ENCODE data around the gene ALDH2. TPM values are rescaled to one million over a fixed set of nuclear protein-coding genes. Genes with fewer than 3 reads are reported as not detected.
A peak's percentile ranks its signal among the peaks of the same experiment; 100 is the strongest.
"Not testable (repeated sequence)": the region's sequence is repeated elsewhere in the genome, so short reads cannot be mapped to it uniquely, and the experiment has no call there.

ALDH2 gene
- polyA plus RNA-seq, 4 donors, result 125 to 237 (median 185) TPM

- H3K9me3 ChIP-seq (ENCODE audit: control insufficient read depth in 2 of 2, insufficient read depth in 1 of 2, low read depth in 1 of 2, low read length in 1 of 2), result peaks cover 0 to 10% of the 10 kb centered on the region in 2 donors
- not testable (repeated sequence) for H3K27me3 ChIP-seq (ENCODE audit: control insufficient read depth in 3 of 3, insufficient read depth in 3 of 3, low read length in 3 of 3); DNase-seq; H3K27ac ChIP-seq (ENCODE audit: low read depth in 1 of 3, low read length in 2 of 3); H3K4me3 ChIP-seq (ENCODE audit: low read depth in 1 of 3, low read length in 3 of 3); FAIRE-seq; H3K36me3 ChIP-seq (ENCODE audit: control insufficient read depth in 3 of 3, insufficient read depth in 2 of 3, low read depth in 1 of 3, low read length in 3 of 3)
- peaks cover 0 to 21% (median 0%) of the 10 kb centered on the region in 3 donors for H3K4me1 ChIP-seq (ENCODE audit: control insufficient read depth in 3 of 3, insufficient read depth in 2 of 3, low read depth in 1 of 3, low read length in 2 of 3)
- 85 to 96% (median 86%) methylated on average over 3 of the region's 3 CpGs for WGBS, 3 donors
Measured at GRCh38 chr12:111816898-111817297, 50.2 kb downstream of the ALDH2 start.

DNA sequence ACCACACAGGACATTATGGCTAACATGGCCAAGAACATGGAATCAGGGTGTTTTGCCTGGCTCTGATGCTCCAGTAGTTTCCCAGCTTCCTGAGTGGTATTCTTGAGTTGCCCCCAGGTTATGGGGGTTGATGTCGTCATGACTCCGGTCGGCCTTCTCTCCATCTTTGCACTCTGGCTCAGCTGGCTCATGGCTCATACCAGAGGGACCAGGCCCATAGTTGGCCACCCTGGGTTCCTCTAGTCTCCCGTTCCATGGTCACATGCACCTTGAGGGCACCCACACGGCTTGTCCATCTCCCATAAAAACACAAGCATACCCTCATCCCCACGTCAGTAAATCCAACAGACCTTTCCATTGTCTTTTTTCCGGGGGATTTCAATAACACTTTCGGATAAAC lies 51.6 kb downstream of the ALDH2 start:
- no peaks in the 10 kb centered on the region for H3K36me3 ChIP-seq (ENCODE audit: control insufficient read depth in 3 of 3, insufficient read depth in 2 of 3, low read depth in 1 of 3, low read length in 3 of 3)
- H3K9me3 ChIP-seq (ENCODE audit: control insufficient read depth in 2 of 2, insufficient read depth in 1 of 2, low read depth in 1 of 2, low read length in 1 of 2), result peaks cover 0 to 10% of the 10 kb centered on the region in 2 donors
- DNase-seq (no peak), FAIRE-seq (no peak)
- no peak overlapping the region for H3K4me3 ChIP-seq (ENCODE audit: low read depth in 1 of 3, low read length in 3 of 3)
- H3K4me1 ChIP-seq (ENCODE audit: control insufficient read depth in 3 of 3, insufficient read depth in 2 of 3, low read depth in 1 of 3, low read length in 2 of 3), result peaks cover 0 to 16% (median 0%) of the 10 kb centered on the region in 3 donors
- no peaks in the 10 kb centered on the region for H3K27me3 ChIP-seq (ENCODE audit: control insufficient read depth in 3 of 3, insufficient read depth in 3 of 3, low read length in 3 of 3)
- 88 to 92% (median 89%) methylated on average over 8 of the region's 8 CpGs for WGBS, 3 donors
- H3K27ac ChIP-seq (ENCODE audit: low read depth in 1 of 3, low read length in 2 of 3), result no peak overlapping the region

- Histone ChIP-seq H3K4me1 (ENCODE audit: control insufficient read depth in 3 of 3, insufficient read depth in 2 of 3, low read depth in 1 of 3, low read length in 2 of 3) (peaks cover 0 to 16% (median 0%) of the 10 kb centered on the region in 3 donors), H3K27ac (ENCODE audit: low read depth in 1 of 3, low read length in 2 of 3) (peak overlapping the region in 2 of 3 donors; percentile 27 to 62), H3K4me3 (ENCODE audit: low read depth in 1 of 3, low read length in 3 of 3) (no peak overlapping the region), H3K36me3 (ENCODE audit: control insufficient read depth in 3 of 3, insufficient read depth in 2 of 3, low read depth in 1 of 3, low read length in 3 of 3) (no peaks in the 10 kb centered on the region), H3K9me3 (ENCODE audit: control insufficient read depth in 2 of 2, insufficient read depth in 1 of 2, low read depth in 1 of 2, low read length in 1 of 2) (peaks cover 0 to 10% of the 10 kb centered on the region in 2 donors), H3K27me3 (ENCODE audit: control insufficient read depth in 3 of 3, insufficient read depth in 3 of 3, low read length in 3 of 3) (no peaks in the 10 kb centered on the region)
- peak; percentile 73 to 84 for DNase-seq
- no peak for FAIRE-seq
- WGBS, 3 donors, result 14 to 53% (median 37%) methylated on average over 6 of the region's 6 CpGs
Measured at GRCh38 chr12:111819191-111820158, 52.7 kb downstream of the ALDH2 start.

DNA sequence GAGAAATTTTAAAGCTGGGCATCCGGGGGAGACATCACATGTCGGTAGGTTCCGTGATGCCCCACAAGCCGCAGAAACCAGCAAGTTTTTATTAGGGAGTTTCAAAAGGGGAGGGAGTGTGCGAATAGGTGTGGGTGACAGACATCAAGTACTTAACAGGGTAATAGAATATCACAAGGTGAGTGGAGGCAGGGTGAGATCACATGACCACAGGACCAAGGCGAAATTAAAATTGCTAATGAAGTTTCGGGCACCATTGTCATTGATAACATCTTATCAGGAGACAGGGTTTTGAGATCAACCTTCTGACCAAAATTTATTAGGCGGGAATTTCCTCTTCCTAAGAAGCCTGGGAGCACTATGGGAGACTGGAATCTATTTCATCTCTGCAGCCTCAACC lies 54.1 kb downstream of the ALDH2 start:
- not testable (repeated sequence) for H3K27me3 ChIP-seq (ENCODE audit: control insufficient read depth in 3 of 3, insufficient read depth in 3 of 3, low read length in 3 of 3); FAIRE-seq; H3K36me3 ChIP-seq (ENCODE audit: control insufficient read depth in 3 of 3, insufficient read depth in 2 of 3, low read depth in 1 of 3, low read length in 3 of 3); H3K4me3 ChIP-seq (ENCODE audit: low read depth in 1 of 3, low read length in 3 of 3); DNase-seq; H3K27ac ChIP-seq (ENCODE audit: low read depth in 1 of 3, low read length in 2 of 3)
- H3K4me1 ChIP-seq (ENCODE audit: control insufficient read depth in 3 of 3, insufficient read depth in 2 of 3, low read depth in 1 of 3, low read length in 2 of 3), result peaks cover 0 to 16% (median 0%) of the 10 kb centered on the region in 3 donors
- WGBS, 3 donors, result 92 to 94% (median 92%) methylated on average over 8 of the region's 8 CpGs
- peaks cover 0 to 10% of the 10 kb centered on the region in 2 donors for H3K9me3 ChIP-seq (ENCODE audit: control insufficient read depth in 2 of 2, insufficient read depth in 1 of 2, low read depth in 1 of 2, low read length in 1 of 2)

- DNase-seq (no peak), FAIRE-seq (no peak)
- H3K4me3 ChIP-seq (ENCODE audit: low read depth in 1 of 3, low read length in 3 of 3), result no peak overlapping the region
- H3K27me3 ChIP-seq (ENCODE audit: control insufficient read depth in 3 of 3, insufficient read depth in 3 of 3, low read length in 3 of 3), result no peaks in the 10 kb centered on the region
- 27 to 47% (median 40%) methylated on average over 2 of the region's 2 CpGs for WGBS, 3 donors
- no peak overlapping the region for H3K27ac ChIP-seq (ENCODE audit: low read depth in 1 of 3, low read length in 2 of 3)
- H3K9me3 ChIP-seq (ENCODE audit: control insufficient read depth in 2 of 2, insufficient read depth in 1 of 2, low read depth in 1 of 2, low read length in 1 of 2), result peaks cover 0 to 4% of the 10 kb centered on the region in 2 donors
- H3K4me1 ChIP-seq (ENCODE audit: control insufficient read depth in 3 of 3, insufficient read depth in 2 of 3, low read depth in 1 of 3, low read length in 2 of 3), result peaks cover 0 to 16% (median 0%) of the 10 kb centered on the region in 3 donors
- H3K36me3 ChIP-seq (ENCODE audit: control insufficient read depth in 3 of 3, insufficient read depth in 2 of 3, low read depth in 1 of 3, low read length in 3 of 3), result no peaks in the 10 kb centered on the region
Measured at GRCh38 chr12:111822886-111823285, 56.2 kb downstream of the ALDH2 start.

DNA sequence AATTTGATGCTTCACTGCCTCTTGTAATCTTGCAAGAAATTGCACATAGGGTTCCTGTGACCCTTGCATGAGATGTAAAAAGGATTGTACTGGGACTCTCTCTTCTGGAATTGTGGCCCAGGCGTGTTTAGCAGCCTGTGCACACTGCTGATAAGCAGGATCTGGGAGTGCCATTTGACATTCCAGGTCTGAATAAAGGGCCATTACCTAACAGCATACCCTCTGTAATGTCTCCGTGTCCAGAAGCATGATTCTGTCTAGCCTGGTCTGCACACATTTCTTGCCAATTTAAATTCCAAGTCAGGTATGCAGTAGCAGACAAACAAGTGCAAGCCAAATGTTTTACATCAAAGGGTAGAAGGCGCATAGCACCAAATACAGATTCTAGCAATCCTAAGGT lies 57.2 kb downstream of the ALDH2 start:
- H3K27ac ChIP-seq (ENCODE audit: low read depth in 1 of 3, low read length in 2 of 3), result no peak overlapping the region
- no peaks in the 10 kb centered on the region for H3K27me3 ChIP-seq (ENCODE audit: control insufficient read depth in 3 of 3, insufficient read depth in 3 of 3, low read length in 3 of 3)
- no peak overlapping the region for H3K4me3 ChIP-seq (ENCODE audit: low read depth in 1 of 3, low read length in 3 of 3)
- DNase-seq, result peak in 1 of 2 donors; percentile 64
- peaks cover 0 to 16% (median 0%) of the 10 kb centered on the region in 3 donors for H3K4me1 ChIP-seq (ENCODE audit: control insufficient read depth in 3 of 3, insufficient read depth in 2 of 3, low read depth in 1 of 3, low read length in 2 of 3)
- 27 to 60% (median 32%) methylated on average over 3 of the region's 3 CpGs for WGBS, 3 donors
- H3K36me3 ChIP-seq (ENCODE audit: control insufficient read depth in 3 of 3, insufficient read depth in 2 of 3, low read depth in 1 of 3, low read length in 3 of 3), result no peaks in the 10 kb centered on the region
- no peak for FAIRE-seq
- peaks cover 0 to 4% of the 10 kb centered on the region in 2 donors for H3K9me3 ChIP-seq (ENCODE audit: control insufficient read depth in 2 of 2, insufficient read depth in 1 of 2, low read depth in 1 of 2, low read length in 1 of 2)

GRCh38 chr12:111824312-111824711 lies 57.6 kb downstream of the ALDH2 start:
- 27 to 43% (median 35%) methylated on average over 4 of the region's 4 CpGs for WGBS, 3 donors
- not testable (repeated sequence) for FAIRE-seq; H3K9me3 ChIP-seq (ENCODE audit: control insufficient read depth in 2 of 2, insufficient read depth in 1 of 2, low read depth in 1 of 2, low read length in 1 of 2); DNase-seq; H3K27me3 ChIP-seq (ENCODE audit: control insufficient read depth in 3 of 3, insufficient read depth in 3 of 3, low read length in 3 of 3); H3K36me3 ChIP-seq (ENCODE audit: control insufficient read depth in 3 of 3, insufficient read depth in 2 of 3, low read depth in 1 of 3, low read length in 3 of 3); H3K27ac ChIP-seq (ENCODE audit: low read depth in 1 of 3, low read length in 2 of 3); H3K4me3 ChIP-seq (ENCODE audit: low read depth in 1 of 3, low read length in 3 of 3)
- H3K4me1 ChIP-seq (ENCODE audit: control insufficient read depth in 3 of 3, insufficient read depth in 2 of 3, low read depth in 1 of 3, low read length in 2 of 3), result peaks cover 0 to 12% (median 0%) of the 10 kb centered on the region in 3 donors

GRCh38 chr12:111825509-111825908 lies 58.8 kb downstream of the ALDH2 start:
- whole genome bisulfite sequencing, 3 donors, result 81 to 86% (median 83%) methylated on average over 5 of the region's 5 CpGs
- Histone ChIP-seq H3K27ac (ENCODE audit: low read depth in 1 of 3, low read length in 2 of 3) (no peak overlapping the region), H3K4me3 (ENCODE audit: low read depth in 1 of 3, low read length in 3 of 3) (no peak overlapping the region), H3K9me3 (ENCODE audit: control insufficient read depth in 2 of 2, insufficient read depth in 1 of 2, low read depth in 1 of 2, low read length in 1 of 2) (peaks cover 0 to 4% of the 10 kb centered on the region in 2 donors), H3K4me1 (ENCODE audit: control insufficient read depth in 3 of 3, insufficient read depth in 2 of 3, low read depth in 1 of 3, low read length in 2 of 3) (peaks cover 0 to 1% (median 0%) of the 10 kb centered on the region in 3 donors), H3K27me3 (ENCODE audit: control insufficient read depth in 3 of 3, insufficient read depth in 3 of 3, low read length in 3 of 3) (no peaks in the 10 kb centered on the region), H3K36me3 (ENCODE audit: control insufficient read depth in 3 of 3, insufficient read depth in 2 of 3, low read depth in 1 of 3, low read length in 3 of 3) (no peaks in the 10 kb centered on the region)
- no peak for FAIRE-seq
- no peak for DNase-seq
